Astrocyte of the spinal cord (primary cell): ENCODE data around the gene AHI1.

Experiments used
- DNase-seq: peaks from one replicate; pipeline ENCODE4 v3.0.0; 2011; ENCODE audit warnings: low read depth, low spot score
- H3K4me3 ChIP-seq: 2 replicates; pipeline ENCODE4 v1.5.1; 2011; ENCODE audit warnings: low read depth, mild to moderate bottlenecking, low read length, moderate library complexity
- in situ Hi-C: cut with HindIII; loops from 2 replicates; pipeline ENCODE4 v1.10.0; 2017; ENCODE audit warnings: low sequenced_read_pairs
- TF ChIP-seq, protein P1 (sequence below): IDR thresholded peaks from 2 replicates; pipeline ENCODE4 v1.5.1; 2012; ENCODE audit warnings: low read depth, mild to moderate bottlenecking, low read length, inconsistent platforms

Gene AHI1

DNA sequence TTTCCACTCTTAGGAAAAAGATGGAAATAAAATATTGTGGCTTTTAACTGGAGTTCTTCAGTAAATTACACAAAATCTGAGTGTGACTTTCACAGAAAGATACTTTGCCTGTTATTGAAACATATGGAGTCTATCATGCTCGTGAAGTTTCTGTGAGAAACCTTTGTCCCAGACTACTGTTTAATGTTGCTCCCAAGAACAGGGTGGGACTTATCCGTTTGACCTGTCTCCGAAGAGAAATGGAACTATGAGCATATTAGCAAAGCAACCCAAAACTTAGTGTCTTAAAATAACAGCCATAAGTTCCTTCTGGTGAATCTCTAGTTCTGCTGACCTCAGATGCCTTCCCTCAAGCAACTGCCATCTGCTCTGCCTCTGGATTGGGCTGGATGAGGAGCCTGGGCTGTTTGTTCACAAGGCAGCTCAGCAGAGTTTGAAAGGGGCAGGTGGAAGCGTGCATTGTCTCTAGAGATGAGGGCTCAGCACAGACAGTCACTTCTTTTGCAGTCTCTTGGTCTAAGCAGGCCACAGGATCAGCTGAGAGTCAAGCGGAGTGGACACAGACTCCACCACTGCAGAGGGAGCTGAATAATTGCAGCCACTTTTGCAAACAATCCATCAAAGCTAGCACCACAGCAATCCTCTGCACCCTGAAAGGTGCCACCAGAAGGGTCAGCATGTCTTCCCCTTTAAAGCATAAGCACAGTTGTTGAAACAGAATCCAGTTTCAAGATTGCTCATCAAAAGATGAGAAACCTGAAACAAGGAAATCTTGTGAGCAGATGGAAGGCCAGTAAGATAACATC is 263.7 kb downstream of the AHI1 start:
- no peak for DNase-seq
- TF ChIP-seq, protein P1, sequence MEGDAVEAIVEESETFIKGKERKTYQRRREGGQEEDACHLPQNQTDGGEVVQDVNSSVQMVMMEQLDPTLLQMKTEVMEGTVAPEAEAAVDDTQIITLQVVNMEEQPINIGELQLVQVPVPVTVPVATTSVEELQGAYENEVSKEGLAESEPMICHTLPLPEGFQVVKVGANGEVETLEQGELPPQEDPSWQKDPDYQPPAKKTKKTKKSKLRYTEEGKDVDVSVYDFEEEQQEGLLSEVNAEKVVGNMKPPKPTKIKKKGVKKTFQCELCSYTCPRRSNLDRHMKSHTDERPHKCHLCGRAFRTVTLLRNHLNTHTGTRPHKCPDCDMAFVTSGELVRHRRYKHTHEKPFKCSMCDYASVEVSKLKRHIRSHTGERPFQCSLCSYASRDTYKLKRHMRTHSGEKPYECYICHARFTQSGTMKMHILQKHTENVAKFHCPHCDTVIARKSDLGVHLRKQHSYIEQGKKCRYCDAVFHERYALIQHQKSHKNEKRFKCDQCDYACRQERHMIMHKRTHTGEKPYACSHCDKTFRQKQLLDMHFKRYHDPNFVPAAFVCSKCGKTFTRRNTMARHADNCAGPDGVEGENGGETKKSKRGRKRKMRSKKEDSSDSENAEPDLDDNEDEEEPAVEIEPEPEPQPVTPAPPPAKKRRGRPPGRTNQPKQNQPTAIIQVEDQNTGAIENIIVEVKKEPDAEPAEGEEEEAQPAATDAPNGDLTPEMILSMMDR = no peak
- in situ Hi-C loops = no loop called here
- H3K4me3 ChIP-seq = no peak overlapping the region
